ENCODE results near the gene BRMS1.

BRMS1 gene

GRCh38 chr11:66341502-66342126, 3.3 kb downstream of the BRMS1 start:
- H3K9me3 ChIP-seq (ENCODE audit: control insufficient read depth, low read length) = no peaks in the 10 kb centered on the region
- H3K4me1 ChIP-seq (ENCODE audit: control insufficient read depth, insufficient read depth, low read length, poor library complexity, severe bottlenecking) = peaks cover 32% of the 10 kb centered on the region
- H3K4me3 ChIP-seq (ENCODE audit: extremely low read depth, insufficient read depth, low read length, poor library complexity, severe bottlenecking) = no peak overlapping the region
- WGBS, 2 experiments (ENCODE audit: insufficient coverage in 2 of 2) = 95 to 97% methylated on average over 9 to 16 of the region's 21 CpGs
- H3K36me3 ChIP-seq (ENCODE audit: control insufficient read depth, insufficient read depth, low read length) = peaks cover 61% of the 10 kb centered on the region
- H3K27ac ChIP-seq (ENCODE audit: low read depth, low read length, severe bottlenecking) = no peak overlapping the region

GRCh38 chr11:66340596-66341501, 4.1 kb downstream of the BRMS1 start:
- Histone ChIP-seq H3K9me3 (ENCODE audit: control insufficient read depth, low read length) (no peaks in the 10 kb centered on the region), H3K27ac (ENCODE audit: low read depth, low read length, severe bottlenecking) (no peak overlapping the region), H3K4me1 (ENCODE audit: control insufficient read depth, insufficient read depth, low read length, poor library complexity, severe bottlenecking) (peaks cover 28% of the 10 kb centered on the region), H3K4me3 (ENCODE audit: extremely low read depth, insufficient read depth, low read length, poor library complexity, severe bottlenecking) (no peak overlapping the region), H3K36me3 (ENCODE audit: control insufficient read depth, insufficient read depth, low read length) (peaks cover 61% of the 10 kb centered on the region)
- WGBS, 2 experiments (ENCODE audit: insufficient coverage in 2 of 2) = 98 to 99% methylated on average over 21 to 26 of the region's 28 CpGs

- Histone ChIP-seq H3K4me1 (ENCODE audit: control insufficient read depth, insufficient read depth, low read length, poor library complexity, severe bottlenecking) (peaks cover 26% of the 10 kb centered on the region), H3K36me3 (ENCODE audit: control insufficient read depth, insufficient read depth, low read length) (peaks cover 61% of the 10 kb centered on the region), H3K27ac (ENCODE audit: low read depth, low read length, severe bottlenecking) (no peak overlapping the region), H3K9me3 (ENCODE audit: control insufficient read depth, low read length) (no peaks in the 10 kb centered on the region), H3K4me3 (ENCODE audit: extremely low read depth, insufficient read depth, low read length, poor library complexity, severe bottlenecking) (no peak overlapping the region)
- WGBS, 2 experiments (ENCODE audit: insufficient coverage in 2 of 2) = 90% methylated on average over 11 to 13 of the region's 14 CpGs
Measured at GRCh38 chr11:66339686-66340483, 5.0 kb downstream of the BRMS1 start.

- no peaks in the 10 kb centered on the region for H3K9me3 ChIP-seq (ENCODE audit: control insufficient read depth, low read length)
- no peak overlapping the region for H3K4me3 ChIP-seq (ENCODE audit: extremely low read depth, insufficient read depth, low read length, poor library complexity, severe bottlenecking)
- 91 to 96% methylated on average over 6 of the region's 6 CpGs for WGBS, 2 experiments (ENCODE audit: insufficient coverage in 2 of 2)
- peaks cover 29% of the 10 kb centered on the region for H3K4me1 ChIP-seq (ENCODE audit: control insufficient read depth, insufficient read depth, low read length, poor library complexity, severe bottlenecking)
- no peak overlapping the region for H3K27ac ChIP-seq (ENCODE audit: low read depth, low read length, severe bottlenecking)
- peaks cover 63% of the 10 kb centered on the region for H3K36me3 ChIP-seq (ENCODE audit: control insufficient read depth, insufficient read depth, low read length)
Measured at GRCh38 chr11:66339162-66339675, 5.7 kb downstream of the BRMS1 start.

- Histone ChIP-seq H3K36me3 (ENCODE audit: control insufficient read depth, insufficient read depth, low read length) (peaks cover 68% of the 10 kb centered on the region), H3K4me3 (ENCODE audit: extremely low read depth, insufficient read depth, low read length, poor library complexity, severe bottlenecking) (no peak overlapping the region), H3K27ac (ENCODE audit: low read depth, low read length, severe bottlenecking) (no peak overlapping the region), H3K4me1 (ENCODE audit: control insufficient read depth, insufficient read depth, low read length, poor library complexity, severe bottlenecking) (peaks cover 27% of the 10 kb centered on the region), H3K9me3 (ENCODE audit: control insufficient read depth, low read length) (no peaks in the 10 kb centered on the region)
- WGBS, 2 experiments (ENCODE audit: insufficient coverage in 2 of 2) = 86 to 94% methylated on average over 9 to 16 of the region's 17 CpGs
Measured at GRCh38 chr11:66338276-66339161, 6.4 kb downstream of the BRMS1 start.

GRCh38 chr11:66337103-66337899, 7.6 kb downstream of the BRMS1 start:
- no peaks in the 10 kb centered on the region for H3K9me3 ChIP-seq (ENCODE audit: control insufficient read depth, low read length)
- H3K4me3 ChIP-seq (ENCODE audit: extremely low read depth, insufficient read depth, low read length, poor library complexity, severe bottlenecking) = no peak overlapping the region
- peak overlapping the region; percentile 92 for H3K27ac ChIP-seq (ENCODE audit: low read depth, low read length, severe bottlenecking)
- WGBS, 2 experiments (ENCODE audit: insufficient coverage in 2 of 2) = 81 to 89% methylated on average over 13 of the region's 18 CpGs
- peaks cover 70% of the 10 kb centered on the region for H3K36me3 ChIP-seq (ENCODE audit: control insufficient read depth, insufficient read depth, low read length)
- H3K4me1 ChIP-seq (ENCODE audit: control insufficient read depth, insufficient read depth, low read length, poor library complexity, severe bottlenecking) = peaks cover 27% of the 10 kb centered on the region

GRCh38 chr11:66336234-66337102, 8.4 kb downstream of the BRMS1 start, which contains the start of gene RIN1:
Gene RIN1 (minus strand): TSS chr11:66336434. CDS start chr11:66336402, 32 bp downstream.
- 13 to 14% methylated on average over 21 to 22 of the region's 22 CpGs for WGBS, 2 experiments (ENCODE audit: insufficient coverage in 2 of 2)
- H3K36me3 ChIP-seq (ENCODE audit: control insufficient read depth, insufficient read depth, low read length) = peaks cover 69% of the 10 kb centered on the region
- peak within 1 kb of the TSS; percentile 92 for H3K27ac ChIP-seq (ENCODE audit: low read depth, low read length, severe bottlenecking)
- no peaks in the 10 kb centered on the region for H3K9me3 ChIP-seq (ENCODE audit: control insufficient read depth, low read length)
- H3K4me1 ChIP-seq (ENCODE audit: control insufficient read depth, insufficient read depth, low read length, poor library complexity, severe bottlenecking) = peaks cover 27% of the 10 kb centered on the region
- peak within 1 kb of the TSS; percentile 67 for H3K4me3 ChIP-seq (ENCODE audit: extremely low read depth, insufficient read depth, low read length, poor library complexity, severe bottlenecking)

GRCh38 chr11:66335531-66336233, 9.2 kb downstream of the BRMS1 start:
- Histone ChIP-seq H3K4me3 (ENCODE audit: extremely low read depth, insufficient read depth, low read length, poor library complexity, severe bottlenecking) (peak overlapping the region; percentile 67), H3K36me3 (ENCODE audit: control insufficient read depth, insufficient read depth, low read length) (peaks cover 68% of the 10 kb centered on the region), H3K4me1 (ENCODE audit: control insufficient read depth, insufficient read depth, low read length, poor library complexity, severe bottlenecking) (peaks cover 27% of the 10 kb centered on the region), H3K9me3 (ENCODE audit: control insufficient read depth, low read length) (no peaks in the 10 kb centered on the region), H3K27ac (ENCODE audit: low read depth, low read length, severe bottlenecking) (peak overlapping the region; percentile 92)
- WGBS, 2 experiments (ENCODE audit: insufficient coverage in 2 of 2) = 17 to 19% methylated on average over 18 to 21 of the region's 35 CpGs
